SK-N-SH (cell line): ENCODE results near the gene VAMP7. TPM values are rescaled to one million over a fixed set of nuclear protein-coding genes. Genes with fewer than 3 reads are reported as not detected.

Experiments used
- CTCF ChIA-PET: fragments of 300-600, 350-600 bp; formaldehyde crosslinking; extraction: SDS; loops from one replicate; lab custom pipeline; 2021; lab: Yijun Ruan, JAX
- POLR2A ChIA-PET: fragments of 350-600 bp; sonication (Branson Sonifier 250); formaldehyde crosslinking; extraction: SDS; loops from one replicate; lab custom pipeline; 2020; ENCODE audit warnings: antibody characterized with exemption, inconsistent platforms; lab: Yijun Ruan, JAX
- DNase-seq: peaks from one replicate; pipeline ENCODE4 v3.0.0; 2012
- H2AFZ ChIP-seq: fragments of 200-600 bp; sonication (generic); 2 replicates; pipeline ENCODE4 v1.8.1; 2016; ENCODE audit warnings: antibody characterized with exemption, mild to moderate bottlenecking, low read depth
- H3F3A ChIP-seq: fragments of 200-600 bp; sonication (generic); replicated peaks from 2 replicates; pipeline ENCODE3; 2016; ENCODE audit warnings: antibody characterized with exemption, mild to moderate bottlenecking; ENCODE audit not compliant: insufficient read depth
- H3K27ac ChIP-seq, 2 experiments: fragments of 200-500 bp in 1 of 2; fragments of 200-600 bp in 1 of 2; sonication (Bioruptor generic) in 1 of 2; sonication (generic), shearing (Covaris generic) in 1 of 2; 2 replicates each; pipeline versions ENCODE4 v1.5.1 to v1.6.1; 2014 to 2016; ENCODE audit warnings: low read depth in 2 of 2, inconsistent platforms in 1 of 2, low read length in 1 of 2, mild to moderate bottlenecking in 1 of 2, mixed read lengths in 1 of 2
- H3K27me3 ChIP-seq: fragments of 200-600 bp; sonication (generic), shearing (Covaris generic); 2 replicates; pipeline ENCODE4 v1.6.1; 2016; ENCODE audit warnings: mixed run types; ENCODE audit not compliant: insufficient read depth
- H3K36me3 ChIP-seq, 2 experiments: fragments of 200-500 bp in 1 of 2; fragments of 200-600 bp in 1 of 2; sonication (Bioruptor generic) in 1 of 2; sonication (generic) in 1 of 2; replicated peaks in 1 of 2; 2 replicates each; pipeline versions ENCODE3 to v1.5.1; 2014 to 2016; ENCODE audit warnings: low read length in 1 of 2, mild to moderate bottlenecking in 1 of 2; ENCODE audit not compliant: insufficient read depth in 2 of 2, control insufficient read depth in 1 of 2
- H3K4me1 ChIP-seq, 2 experiments: fragments of 200-500 bp in 1 of 2; fragments of 200-600 bp in 1 of 2; sonication (Bioruptor generic) in 1 of 2; sonication (generic), shearing (Covaris generic) in 1 of 2; 2 replicates each; pipeline versions ENCODE4 v1.5.1 to v1.6.1; 2014 to 2016; ENCODE audit warnings: low read depth in 1 of 2, low read length in 1 of 2, mixed run types in 1 of 2; ENCODE audit not compliant: insufficient read depth in 2 of 2, control insufficient read depth in 1 of 2
- H3K4me2 ChIP-seq: fragments of 200-600 bp; sonication (generic), shearing (Covaris generic); 2 replicates; pipeline ENCODE4 v1.6.1; 2017; ENCODE audit warnings: mixed run types
- H3K4me3 ChIP-seq, 2 experiments: fragments of 200-500 bp in 1 of 2; fragments of 200-600 bp in 1 of 2; sonication (Bioruptor generic) in 1 of 2; sonication (generic), shearing (Covaris generic) in 1 of 2; 2 replicates each; pipeline versions ENCODE4 v1.5.1 to v1.8.1; 2014 to 2016; ENCODE audit warnings: low read depth in 2 of 2, inconsistent platforms in 1 of 2, low read length in 1 of 2, mild to moderate bottlenecking in 1 of 2, mixed read lengths in 1 of 2, moderate library complexity in 1 of 2
- H3K79me2 ChIP-seq: fragments of 200-600 bp; sonication (generic); 2 replicates; pipeline ENCODE4 v1.8.1; 2017; ENCODE audit warnings: mild to moderate bottlenecking; ENCODE audit not compliant: insufficient read depth
- H3K9ac ChIP-seq: fragments of 200-600 bp; sonication (generic); 2 replicates; pipeline ENCODE4 v1.6.1; 2017; ENCODE audit warnings: mixed run types
- H3K9me2 ChIP-seq: fragments of 200-600 bp; sonication (generic); 2 replicates; pipeline ENCODE4 v1.6.1; 2017; ENCODE audit warnings: mixed run types
- H3K9me3 ChIP-seq: fragments of 200-600 bp; sonication (generic); 2 replicates; pipeline ENCODE4 v1.6.1; 2017; ENCODE audit warnings: mixed run types, mild to moderate bottlenecking, moderate library complexity
- H4K20me1 ChIP-seq: fragments of 200-600 bp; sonication (generic); 2 replicates; pipeline ENCODE4 v1.6.1; 2017; ENCODE audit warnings: mild to moderate bottlenecking, mixed run types; ENCODE audit not compliant: insufficient read depth
- ELF1 ChIP-seq: IDR thresholded peaks from 2 replicates; pipeline ENCODE4 v1.4.0; 2012
- EP300 ChIP-seq, 2 experiments: IDR thresholded peaks; 2 replicates each; pipeline versions ENCODE4 v1.4.0 to v1.6.1; 2012; ENCODE audit warnings: borderline replicate concordance in 1 of 2, low read depth in 1 of 2, low read length in 1 of 2
- EZH2phosphoT487 ChIP-seq: fragments of 200-600 bp; sonication (generic); IDR thresholded peaks from 2 replicates; pipeline ENCODE4 v1.6.1; 2017; ENCODE audit warnings: low read depth, mixed run types, mild to moderate bottlenecking, antibody characterized with exemption, moderate library complexity, borderline replicate concordance
- FOXM1 ChIP-seq: IDR thresholded peaks from 2 replicates; pipeline ENCODE4 v1.4.0; 2012; ENCODE audit warnings: low read depth, mild to moderate bottlenecking
- GABPA ChIP-seq: IDR thresholded peaks from 2 replicates; pipeline ENCODE4 v1.4.0; 2012; ENCODE audit warnings: low read depth, mild to moderate bottlenecking
- IRF3 ChIP-seq: fragments of 150-350 bp; IDR thresholded peaks from 2 replicates; pipeline ENCODE4 v1.6.1; 2016; ENCODE audit warnings: mild to moderate bottlenecking, low read depth, low read length
- JUND ChIP-seq: IDR thresholded peaks from 2 replicates; pipeline ENCODE4 v1.4.0; 2012
- MAX ChIP-seq: IDR thresholded peaks from 2 replicates; pipeline ENCODE4 v1.4.0; 2012; ENCODE audit warnings: low read depth
- MEF2A ChIP-seq: IDR thresholded peaks from 2 replicates; pipeline ENCODE4 v1.4.0; 2012; ENCODE audit warnings: low read depth, borderline replicate concordance
- MXI1 ChIP-seq: IDR thresholded peaks from 2 replicates; pipeline ENCODE4 v1.6.1; 2012; ENCODE audit warnings: mild to moderate bottlenecking, low read depth, low read length, improper control_type of control experiment
- NRF1 ChIP-seq: IDR thresholded peaks from 2 replicates; pipeline ENCODE4 v1.6.1; 2012; ENCODE audit warnings: low read depth, mild to moderate bottlenecking, low read length
- PBX3 ChIP-seq: IDR thresholded peaks from 2 replicates; pipeline ENCODE4; 2012
- POLR2AphosphoS5 ChIP-seq: IDR thresholded peaks from 2 replicates; pipeline ENCODE4 v1.6.1; 2012; ENCODE audit warnings: low read depth, low read length
- REST ChIP-seq: IDR thresholded peaks from 2 replicates; pipeline ENCODE4 v1.6.1; 2012; ENCODE audit warnings: mild to moderate bottlenecking, low read depth, low read length, moderate library complexity
- RXRA ChIP-seq: IDR thresholded peaks from 2 replicates; pipeline ENCODE4 v1.4.0; 2012; ENCODE audit warnings: low read depth, mild to moderate bottlenecking, borderline replicate concordance
- SIN3A ChIP-seq: IDR thresholded peaks from 2 replicates; pipeline ENCODE4 v1.6.1; 2012; ENCODE audit warnings: low read depth, mild to moderate bottlenecking, low read length, moderate library complexity, borderline replicate concordance
- SMC3 ChIP-seq: IDR thresholded peaks from 2 replicates; pipeline ENCODE4 v1.6.1; 2012; ENCODE audit warnings: low read depth, low read length, improper control_type of control experiment
- TCF12 ChIP-seq: IDR thresholded peaks from 2 replicates; pipeline ENCODE4 v1.4.0; 2012
- TEAD4 ChIP-seq: IDR thresholded peaks from 2 replicates; pipeline ENCODE4 v1.4.0; 2012; ENCODE audit warnings: mild to moderate bottlenecking, borderline replicate concordance; ENCODE audit not compliant: insufficient read depth
- USF1 ChIP-seq: IDR thresholded peaks from 2 replicates; pipeline ENCODE4 v1.4.0; 2012; ENCODE audit warnings: low read depth, borderline replicate concordance
- USF2 ChIP-seq: fragments of 150-350 bp; IDR thresholded peaks from 2 replicates; pipeline ENCODE4 v1.6.1; 2017; ENCODE audit warnings: antibody characterized with exemption, low read length, low read depth, borderline replicate concordance
- WGBS: methylation state at CpG from one replicate; pipeline ENCODE4 v1.1.6; 2017; ENCODE audit warnings: low lambda C conversion rate; 5-methylcytosine and 5-hydroxymethylcytosine counted together
- polyA plus RNA-seq, 3 experiments: library from polyadenylated mRNA; depleted of rRNA; stranded (reverse); fragments of >200 nt; gene quantifications; 2 replicates each; pipeline ENCODE4 v1.2.3, GENCODE V29; 2012

Gene VAMP7
- polyA plus RNA-seq, 1 of the 3 experiments (the other 2 are of a cell fraction) = 23.9 TPM

- TF ChIP-seq FOXM1 (no peak), IRF3 (no peak), TCF12 (no peak), MXI1 (no peak), USF1 (no peak)
Measured at GRCh38 chrX:155956649-155957048, 75.5 kb downstream of the VAMP7 start (continued).

- Histone ChIP-seq H2AFZ (no peak overlapping the region), H3K27ac (no peak overlapping the region), H3K9ac (no peak overlapping the region), H3K4me3 (no peak overlapping the region)
- TF ChIP-seq TCF12 = no peak
- TF ChIP-seq MAX = no peak
- TF ChIP-seq PBX3 = no peak
- no peak for TF ChIP-seq SIN3A
- no peak for TF ChIP-seq USF2
- TF ChIP-seq SMC3 = no peak
- TF ChIP-seq REST = no peak
- TF ChIP-seq JUND = no peak
- TF ChIP-seq MXI1 = no peak
- no peak for TF ChIP-seq USF1
- TF ChIP-seq NRF1 = no peak
- TF ChIP-seq RXRA = no peak
- no peak for TF ChIP-seq FOXM1
- TF ChIP-seq POLR2AphosphoS5 = no peak
- TF ChIP-seq TEAD4 = no peak
- no peak for TF ChIP-seq ELF1
- no peak for TF ChIP-seq EP300 (IDR thresholded peaks at IDR 0.05; ENCODE audit: borderline replicate concordance in 1 of 2, low read depth in 1 of 2, low read length in 1 of 2)
- no peak for TF ChIP-seq EZH2phosphoT487
- TF ChIP-seq MEF2A = no peak
- no peak for TF ChIP-seq GABPA
- TF ChIP-seq, all 33 proteins: peak for 0
- Histone ChIP-seq H3F3A (no peaks in the 10 kb centered on the region), H3K4me1 (no peaks in the 10 kb centered on the region), H3K9me2 (no peaks in the 10 kb centered on the region), H3K36me3 (no peaks in the 10 kb centered on the region), H3K79me2 (no peaks in the 10 kb centered on the region), H4K20me1 (no peaks in the 10 kb centered on the region), H3K27me3 (no peaks in the 10 kb centered on the region), H3K9me3 (no peaks in the 10 kb centered on the region), H3K4me2 (no peak overlapping the region)
- DNase-seq = no peak
- WGBS = 35% methylated on average over 3 of the region's 7 CpGs
- ChIA-PET POLR2A (no interaction called here), CTCF (no interaction called here)
Measured at GRCh38 chrX:155957843-155958242, 76.7 kb downstream of the VAMP7 start.
